PC-3 (cell line): Measurements from ENCODE around the gene CNBD2. TPM values are rescaled to one million over a fixed set of nuclear protein-coding genes. Genes with fewer than 3 reads are reported as not detected.
A peak's percentile ranks its signal among the peaks of the same experiment; 100 is the strongest.
"Not testable (repeated sequence)": the region's sequence is repeated elsewhere in the genome, so short reads cannot be mapped to it uniquely, and the experiment has no call there.

ENCODE experiments used
- ATAC-seq: fragments of 200-7000 bp; cut with Tn5 transposase; 2 replicates; pipeline ENCODE4 v1.9.1; 2020; ENCODE audit warnings: mild to moderate bottlenecking, moderate library complexity
- BruUV-seq: library from RNA; stranded (reverse); fragments of 400-500 nt; replicated peaks from 2 replicates; lab custom pipeline; 2021; lab: Mats Ljungman, UMichigan
- CTCF ChIA-PET: fragments of 300-600 bp; sonication (Branson Sonifier 250); formaldehyde crosslinking; loops from one replicate; lab custom pipeline; 2022; ENCODE audit warnings: antibody characterized with exemption; lab: Charles Lee
- POLR2A ChIA-PET: fragments of 300-600 bp; sonication (Branson Sonifier 250); formaldehyde crosslinking; loops from one replicate; lab custom pipeline; 2022; ENCODE audit warnings: antibody characterized with exemption; ENCODE audit not compliant: unreplicated experiment; lab: Charles Lee
- DNase-seq: peaks from one replicate; pipeline ENCODE4 v3.0.0-alpha.2; 2015
- H2AFZ ChIP-seq: fragments of 300-600 bp; sonication (generic); 2 replicates; pipeline ENCODE4 v1.6.0; 2016; ENCODE audit warnings: antibody characterized with exemption, low read length
- H3F3A ChIP-seq: fragments of 300-600 bp; sonication (generic); one replicate; pipeline ENCODE4 v1.6.0; 2017; ENCODE audit warnings: antibody characterized with exemption, low read length, control low read depth, mild to moderate bottlenecking; ENCODE audit not compliant: unreplicated experiment
- H3K27ac ChIP-seq: fragments of 300-600 bp; sonication (generic); 2 replicates; pipeline ENCODE4 v1.5.1; 2016; ENCODE audit warnings: mild to moderate bottlenecking, low read length
- H3K27me3 ChIP-seq: fragments of 300-600 bp; sonication (generic); 2 replicates; pipeline ENCODE4 v1.6.1; 2016; ENCODE audit warnings: low read length, mixed read lengths
- H3K36me3 ChIP-seq: fragments of 300-600 bp; sonication (generic); 2 replicates; pipeline ENCODE4 v1.6.1; 2016; ENCODE audit warnings: low read depth, mixed run types, low read length, mixed read lengths
- H3K4me1 ChIP-seq: fragments of 300-600 bp; sonication (generic); 2 replicates; pipeline ENCODE4 v1.5.1; 2016; ENCODE audit warnings: low read length; ENCODE audit not compliant: insufficient read depth
- H3K4me2 ChIP-seq: fragments of 300-600 bp; sonication (generic); 2 replicates; pipeline ENCODE4 v1.6.0; 2016; ENCODE audit warnings: low read length
- H3K4me3 ChIP-seq: fragments of 300-600 bp; sonication (generic); 2 replicates; pipeline ENCODE4 v1.5.1; 2016; ENCODE audit warnings: mild to moderate bottlenecking, low read length, mixed read lengths
- H3K79me2 ChIP-seq: fragments of 300-600 bp; sonication (generic); 2 replicates; pipeline ENCODE4 v1.6.1; 2017; ENCODE audit warnings: low read length, mixed read lengths
- H3K9ac ChIP-seq: fragments of 300-600 bp; sonication (generic); 2 replicates; pipeline ENCODE4 v1.6.0; 2016; ENCODE audit warnings: mild to moderate bottlenecking, low read length
- H3K9me2 ChIP-seq: fragments of 300-600 bp; sonication (generic); replicated peaks from 2 replicates; pipeline ENCODE4 v1.6.1; 2016; ENCODE audit warnings: mixed run types, low read length, mixed read lengths
- H3K9me3 ChIP-seq: fragments of 300-600 bp; sonication (generic); 2 replicates; pipeline ENCODE4 v1.6.1; 2016; ENCODE audit warnings: low read length, mixed read lengths
- H4K20me1 ChIP-seq: fragments of 300-600 bp; sonication (generic); 2 replicates; pipeline ENCODE4 v1.6.1; 2016; ENCODE audit warnings: low read length, mixed read lengths
- EZH2 ChIP-seq: fragments of 300-600 bp; sonication (generic); IDR thresholded peaks from one replicate; pipeline ENCODE4 v1.6.1; 2017; ENCODE audit warnings: antibody characterized with exemption, mild to moderate bottlenecking, low read length; ENCODE audit not compliant: unreplicated experiment
- EZH2phosphoT487 ChIP-seq: fragments of 300-600 bp; sonication (generic); IDR thresholded peaks from 2 replicates; pipeline ENCODE4 v1.6.1; 2018; ENCODE audit warnings: mild to moderate bottlenecking, antibody characterized with exemption, low read length, borderline replicate concordance
- intact Hi-C: fragments of 100-400 bp; cut with micrococcal nuclease; formaldehyde crosslinking; loops from 2 replicates; pipeline ENCODE4 v1.9.0; 2023
- total RNA-seq: library from RNA; depleted of rRNA; stranded (reverse); fragments of >200 nt; gene quantifications from 2 replicates; pipeline ENCODE4 v1.2.3, GENCODE V29; 2014
- TF ChIP-seq, protein P1 (sequence below): fragments of 300-600 bp; sonication (generic); conservative IDR thresholded peaks from 2 replicates; pipeline ENCODE4 v1.5.1; 2017; ENCODE audit warnings: antibody characterized with exemption, low read depth, mild to moderate bottlenecking, low read length

The CNBD2 gene
- total RNA-seq, 1 experiment from 2014 or later = 6.6 TPM

GRCh38 chr20:36052117-36052513, 83.7 kb downstream of the CNBD2 start:
- Histone ChIP-seq H3K4me3 (no peak overlapping the region), H3F3A (no peaks in the 10 kb centered on the region), H3K9ac (no peak overlapping the region), H3K27ac (no peak overlapping the region), H3K27me3 (no peaks in the 10 kb centered on the region), H3K9me2 (no peaks in the 10 kb centered on the region), H4K20me1 (peaks cover 24% of the 10 kb centered on the region), H3K9me3 (no peaks in the 10 kb centered on the region), H3K79me2 (peaks cover 42% of the 10 kb centered on the region), H3K36me3 (peaks cover 9% of the 10 kb centered on the region), H3K4me1 (peaks cover 15% of the 10 kb centered on the region), H2AFZ (peak overlapping the region; percentile 98; the same call in 1 of the 2 replicates), H3K4me2 (no peak overlapping the region)
- DNase-seq = no peak
- ChIA-PET CTCF (no interaction called here), POLR2A (no interaction called here)
- no peak for ATAC-seq
- no TSS peak for BruUV-seq
- intact Hi-C loops = no loop called here
- TF ChIP-seq, protein P1, sequence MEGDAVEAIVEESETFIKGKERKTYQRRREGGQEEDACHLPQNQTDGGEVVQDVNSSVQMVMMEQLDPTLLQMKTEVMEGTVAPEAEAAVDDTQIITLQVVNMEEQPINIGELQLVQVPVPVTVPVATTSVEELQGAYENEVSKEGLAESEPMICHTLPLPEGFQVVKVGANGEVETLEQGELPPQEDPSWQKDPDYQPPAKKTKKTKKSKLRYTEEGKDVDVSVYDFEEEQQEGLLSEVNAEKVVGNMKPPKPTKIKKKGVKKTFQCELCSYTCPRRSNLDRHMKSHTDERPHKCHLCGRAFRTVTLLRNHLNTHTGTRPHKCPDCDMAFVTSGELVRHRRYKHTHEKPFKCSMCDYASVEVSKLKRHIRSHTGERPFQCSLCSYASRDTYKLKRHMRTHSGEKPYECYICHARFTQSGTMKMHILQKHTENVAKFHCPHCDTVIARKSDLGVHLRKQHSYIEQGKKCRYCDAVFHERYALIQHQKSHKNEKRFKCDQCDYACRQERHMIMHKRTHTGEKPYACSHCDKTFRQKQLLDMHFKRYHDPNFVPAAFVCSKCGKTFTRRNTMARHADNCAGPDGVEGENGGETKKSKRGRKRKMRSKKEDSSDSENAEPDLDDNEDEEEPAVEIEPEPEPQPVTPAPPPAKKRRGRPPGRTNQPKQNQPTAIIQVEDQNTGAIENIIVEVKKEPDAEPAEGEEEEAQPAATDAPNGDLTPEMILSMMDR = no peak
- no peak for TF ChIP-seq EZH2
- TF ChIP-seq EZH2phosphoT487 = no peak

DNA sequence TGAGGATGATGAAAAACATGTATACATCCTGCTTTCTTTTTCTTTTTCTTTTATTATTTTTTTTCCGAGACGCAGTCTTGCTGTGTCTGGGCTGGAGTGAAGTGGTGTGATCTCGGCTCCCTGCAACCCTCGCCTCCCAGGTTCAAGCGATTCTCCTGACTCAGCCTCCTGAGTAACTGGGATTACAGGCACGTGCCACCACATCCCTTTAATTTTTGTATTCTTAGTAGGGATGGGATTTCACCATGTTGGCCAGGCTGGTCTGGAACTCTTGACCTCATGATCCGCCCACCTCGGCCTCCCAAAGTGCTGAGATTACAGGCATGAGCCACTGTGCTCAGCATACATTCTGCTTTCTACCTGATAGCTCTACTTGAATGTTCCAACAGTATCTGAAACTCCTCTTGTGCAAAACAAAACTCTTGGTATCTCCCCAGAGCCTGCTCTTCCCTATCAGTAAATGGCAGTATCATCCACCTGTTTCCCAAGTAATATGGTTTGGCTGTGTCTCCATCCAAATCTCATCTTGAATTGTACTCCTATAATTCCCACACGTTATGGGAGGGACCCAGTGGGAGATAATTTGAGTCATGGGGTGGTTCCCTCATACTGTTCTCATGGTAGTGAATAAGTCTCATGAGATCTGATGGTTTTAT, 85.6 kb downstream of the CNBD2 start:
- DNase-seq, H3K9me3 ChIP-seq, POLR2A ChIA-PET, H2AFZ ChIP-seq, CTCF ChIA-PET, H3K4me1 ChIP-seq, H3K9me2 ChIP-seq, ATAC-seq, H3K27ac ChIP-seq, H3K9ac ChIP-seq, H4K20me1 ChIP-seq, H3K27me3 ChIP-seq, H3F3A ChIP-seq, H3K4me3 ChIP-seq, H3K36me3 ChIP-seq, intact Hi-C loops, H3K4me2 ChIP-seq, BruUV-seq: not testable (repeated sequence)
- H3K79me2 ChIP-seq = peaks cover 23% of the 10 kb centered on the region

DNA sequence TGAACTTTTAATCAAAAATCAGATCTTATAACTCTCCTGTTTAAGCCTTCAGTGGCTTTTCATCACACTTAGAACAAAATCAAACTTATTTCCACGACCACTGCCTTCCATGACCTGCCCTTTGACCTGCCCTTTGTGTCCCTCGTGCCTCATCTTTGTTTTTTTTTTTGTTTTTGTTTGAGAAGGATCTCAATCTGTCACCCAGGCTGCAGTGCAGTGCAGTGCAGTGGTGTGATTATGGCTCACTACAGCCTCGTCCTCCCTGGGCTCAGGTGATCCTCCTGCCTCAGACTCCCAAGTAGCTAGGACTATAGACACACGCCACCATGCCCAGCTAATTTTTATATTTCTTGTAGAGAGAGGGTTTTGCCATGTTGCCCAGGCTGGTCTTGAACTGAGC, 86.8 kb downstream of the CNBD2 start:
- intact Hi-C loops = no loop called here
- H4K20me1 ChIP-seq = 0 out of 2 replicates have a peak, but pooled peaks cover 3% of the 10 kb centered on the region
- H3K27me3 ChIP-seq = no peaks in the 10 kb centered on the region
- H3K27ac ChIP-seq = no peak overlapping the region
- peaks cover 12% of the 10 kb centered on the region for H3K79me2 ChIP-seq
- ATAC-seq = no peak
- H3K9ac ChIP-seq = no peak overlapping the region
- no peaks in the 10 kb centered on the region for H3K36me3 ChIP-seq
- H3K9me3 ChIP-seq = no peaks in the 10 kb centered on the region
- no TSS peak for BruUV-seq
- H3K9me2 ChIP-seq = no peaks in the 10 kb centered on the region
- TF ChIP-seq EZH2 (no peak), EZH2phosphoT487 (no peak)
- TF ChIP-seq, protein P1 = no peak
- H3K4me1 ChIP-seq = peaks cover 7% of the 10 kb centered on the region
- CTCF ChIA-PET = no interaction called here
- H3K4me2 ChIP-seq = no peak overlapping the region
- no peak overlapping the region for H2AFZ ChIP-seq
- no peaks in the 10 kb centered on the region for H3F3A ChIP-seq
- no peak overlapping the region for H3K4me3 ChIP-seq
- DNase-seq = no peak
- POLR2A ChIA-PET = no interaction called here
